Tibial artery (tissue), 4 donors: ENCODE measurements around the gene HEATR9.

Experiments
- DNase-seq, 2 donors: peaks; one replicate each; pipeline ENCODE4 v3.0.0-alpha.2; 2019
- H3K27ac ChIP-seq, 2 donors: fragments of 200-600 bp; sonication (generic) in 1 of 2; 1 replicate in 1 of 2; 2 replicates in 1 of 2; pipeline ENCODE4 v1.5.1; 2018 to 2019; ENCODE audit warnings: mild to moderate bottlenecking in 1 of 2
- H3K27me3 ChIP-seq, 2 donors: fragments of 200-600 bp; sonication (generic) in 1 of 2; one replicate each; pipeline versions ENCODE4 v1.5.1 to v1.6.0; 2016 to 2019
- H3K36me3 ChIP-seq, 3 donors: fragments of 200-600 bp; sonication (generic) in 2 of 3; one replicate each; pipeline ENCODE4 v1.5.1; 2016 to 2019; ENCODE audit warnings: mild to moderate bottlenecking in 2 of 3
- H3K4me1 ChIP-seq, 4 donors: fragments of 200-600 bp; sonication (generic) in 2 of 4; 1 replicate in 3 of 4; 2 replicates in 1 of 4; pipeline ENCODE4 v1.5.1; 2016 to 2019
- H3K4me3 ChIP-seq, 2 donors: fragments of 200-600 bp; sonication (generic) in 1 of 2; 1 replicate in 1 of 2; 2 replicates in 1 of 2; pipeline ENCODE4 v1.5.1; 2018 to 2019; ENCODE audit warnings: mild to moderate bottlenecking in 2 of 2
- H3K9me3 ChIP-seq, 3 donors: fragments of 200-600 bp; sonication (generic) in 1 of 3; one replicate each; pipeline ENCODE4 v1.5.1; 2016 to 2019
- intact Hi-C: fragments of 100-400 bp; cut with DNase I; formaldehyde crosslinking; loops from one replicate; pipeline ENCODE4 v1.15.0; 2023; ENCODE audit warnings: low total_unique reads
- TF ChIP-seq, protein P1 (sequence below), 2 experiments: fragments of 200-600 bp in 1 of 2; fragments of 450-650 bp in 1 of 2; IDR thresholded peaks; one replicate each; pipeline ENCODE4 v1.5.1; 2017 to 2019; ENCODE audit warnings: antibody characterized with exemption in 2 of 2, mild to moderate bottlenecking in 1 of 2, moderate library complexity in 1 of 2

The HEATR9 gene

GRCh38 chr17:35847633-35848373 lies 20.9 kb downstream of the HEATR9 start:
- Histone ChIP-seq H3K4me1 (no peaks in the 10 kb centered on the region), H3K27me3 (no peaks in the 10 kb centered on the region), H3K9me3 (no peaks in the 10 kb centered on the region), H3K36me3 (peaks cover 45 to 81% (median 74%) of the 10 kb centered on the region in 3 donors), H3K27ac (no peak overlapping the region), H3K4me3 (no peak overlapping the region)
- DNase-seq = no peak
- TF ChIP-seq, protein P1, sequence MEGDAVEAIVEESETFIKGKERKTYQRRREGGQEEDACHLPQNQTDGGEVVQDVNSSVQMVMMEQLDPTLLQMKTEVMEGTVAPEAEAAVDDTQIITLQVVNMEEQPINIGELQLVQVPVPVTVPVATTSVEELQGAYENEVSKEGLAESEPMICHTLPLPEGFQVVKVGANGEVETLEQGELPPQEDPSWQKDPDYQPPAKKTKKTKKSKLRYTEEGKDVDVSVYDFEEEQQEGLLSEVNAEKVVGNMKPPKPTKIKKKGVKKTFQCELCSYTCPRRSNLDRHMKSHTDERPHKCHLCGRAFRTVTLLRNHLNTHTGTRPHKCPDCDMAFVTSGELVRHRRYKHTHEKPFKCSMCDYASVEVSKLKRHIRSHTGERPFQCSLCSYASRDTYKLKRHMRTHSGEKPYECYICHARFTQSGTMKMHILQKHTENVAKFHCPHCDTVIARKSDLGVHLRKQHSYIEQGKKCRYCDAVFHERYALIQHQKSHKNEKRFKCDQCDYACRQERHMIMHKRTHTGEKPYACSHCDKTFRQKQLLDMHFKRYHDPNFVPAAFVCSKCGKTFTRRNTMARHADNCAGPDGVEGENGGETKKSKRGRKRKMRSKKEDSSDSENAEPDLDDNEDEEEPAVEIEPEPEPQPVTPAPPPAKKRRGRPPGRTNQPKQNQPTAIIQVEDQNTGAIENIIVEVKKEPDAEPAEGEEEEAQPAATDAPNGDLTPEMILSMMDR (IDR thresholded peaks at IDR 0.05) = no peak
- intact Hi-C loops = no loop called here

GRCh38 chr17:35847006-35847405 lies 21.7 kb downstream of the HEATR9 start:
- DNase-seq = no peak
- Histone ChIP-seq H3K4me3 (no peak overlapping the region), H3K27me3 (no peaks in the 10 kb centered on the region), H3K36me3 (peaks cover 52 to 84% (median 75%) of the 10 kb centered on the region in 3 donors), H3K9me3 (no peaks in the 10 kb centered on the region), H3K4me1 (no peaks in the 10 kb centered on the region), H3K27ac (no peak overlapping the region)
- TF ChIP-seq, protein P1 (IDR thresholded peaks at IDR 0.05) = no peak
- intact Hi-C loops = no loop called here

DNA sequence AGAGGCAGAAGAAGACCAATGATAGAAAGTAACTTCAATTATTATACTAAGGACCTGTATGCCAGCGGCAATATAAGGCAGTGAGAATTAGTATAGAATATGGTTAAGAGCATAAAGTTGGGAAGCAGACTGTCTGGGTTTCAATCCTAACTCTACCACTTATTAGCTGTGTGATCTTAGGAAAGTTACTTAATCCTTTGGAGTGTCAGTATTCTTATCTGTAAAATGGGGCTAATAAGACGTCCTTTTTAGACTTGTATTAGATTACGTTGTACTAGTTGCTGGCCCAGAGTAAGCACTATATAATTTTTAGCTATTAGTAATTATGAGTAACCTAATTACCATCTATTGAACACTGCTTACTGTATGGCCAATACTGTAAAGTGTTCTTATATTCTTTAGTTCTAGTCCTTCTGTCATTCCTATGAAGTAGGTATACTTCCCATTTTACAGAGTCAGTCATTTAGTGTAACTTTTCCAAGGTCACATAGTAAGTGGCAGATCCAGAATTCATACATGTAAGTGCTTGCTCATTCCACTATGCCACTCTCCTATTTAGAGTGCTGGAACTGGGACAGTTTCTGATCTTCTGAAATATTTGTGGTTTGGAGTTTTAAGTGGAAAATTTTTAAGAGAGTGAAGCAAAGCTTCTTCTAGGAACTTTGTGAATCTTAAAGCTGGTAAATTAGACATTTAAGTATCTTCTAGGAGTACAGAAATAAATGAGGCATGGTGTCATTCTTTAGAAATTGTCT lies 22.5 kb downstream of the HEATR9 start:
- Histone ChIP-seq H3K27ac (no peak overlapping the region), H3K4me3 (no peak overlapping the region), H3K36me3 (peaks cover 56 to 92% (median 78%) of the 10 kb centered on the region in 3 donors), H3K4me1 (no peaks in the 10 kb centered on the region), H3K9me3 (no peaks in the 10 kb centered on the region), H3K27me3 (no peaks in the 10 kb centered on the region)
- no peak for DNase-seq
- intact Hi-C loops = no loop called here
- TF ChIP-seq, protein P1 (IDR thresholded peaks at IDR 0.05) = no peak

- no peaks in the 10 kb centered on the region for H3K9me3 ChIP-seq
- intact Hi-C loops = no loop called here
- H3K4me3 ChIP-seq = no peak overlapping the region
- DNase-seq = no peak
- TF ChIP-seq, protein P1 (IDR thresholded peaks at IDR 0.05) = no peak
- no peaks in the 10 kb centered on the region for H3K4me1 ChIP-seq
- H3K27me3 ChIP-seq = no peaks in the 10 kb centered on the region
- no peak overlapping the region for H3K27ac ChIP-seq
- peaks cover 69 to 98% (median 94%) of the 10 kb centered on the region in 3 donors for H3K36me3 ChIP-seq
Measured at GRCh38 chr17:35844547-35844946, 24.1 kb downstream of the HEATR9 start.

GRCh38 chr17:35843698-35844097 lies 25.0 kb downstream of the HEATR9 start:
- intact Hi-C loops = no loop called here
- Histone ChIP-seq H3K4me3 (no peak overlapping the region), H3K4me1 (no peaks in the 10 kb centered on the region), H3K36me3 (peaks cover 76 to 98% (median 92%) of the 10 kb centered on the region in 3 donors), H3K27me3 (no peaks in the 10 kb centered on the region), H3K27ac (no peak overlapping the region), H3K9me3 (no peaks in the 10 kb centered on the region)
- no peak for DNase-seq
- TF ChIP-seq, protein P1 (IDR thresholded peaks at IDR 0.05) = no peak
